Testis (tissue), 2 donors: Measurements from ENCODE around the gene CDH23.

Source experiments
- CTCF ChIP-seq, 3 experiments: fragments of 450-650 bp in 2 of 3; fragments of 200-600 bp in 1 of 3; sonication (generic) in 1 of 3; IDR thresholded peaks; one replicate each; pipeline ENCODE4 v1.5.1; 2016 to 2019; ENCODE audit warnings: antibody characterized with exemption in 3 of 3, mild to moderate bottlenecking in 2 of 3, moderate library complexity in 1 of 3
- POLR2A ChIP-seq: fragments of 450-650 bp; IDR thresholded peaks from one replicate; pipeline ENCODE4 v1.6.1; 2017; ENCODE audit warnings: antibody characterized with exemption, mild to moderate bottlenecking, moderate library complexity

GRCh38 chr10:71378336-71379117, 18.2 kb upstream of the CDH23 start:
- TF ChIP-seq POLR2A (no peak), CTCF (IDR thresholded peaks at IDR 0.05) (no peak)
